PC-9 (cell line): ENCODE results near the gene TRUB2. TPM values are rescaled to one million over a fixed set of nuclear protein-coding genes. Genes with fewer than 3 reads are reported as not detected.
A peak's percentile ranks its signal among the peaks of the same experiment; 100 is the strongest.

Experiments used
- BruUV-seq: library from RNA; stranded (reverse); fragments of 400-500 nt; replicated peaks from 2 replicates; lab custom pipeline; 2021; lab: Mats Ljungman, UMichigan
- CTCF ChIA-PET: fragments of 300-600 bp; sonication (Branson Sonifier 250); formaldehyde crosslinking; loops from one replicate; lab custom pipeline; 2022; ENCODE audit warnings: antibody characterized with exemption; lab: Charles Lee
- POLR2A ChIA-PET: fragments of 300-600 bp; sonication (Branson Sonifier 250); formaldehyde crosslinking; loops from one replicate; lab custom pipeline; 2022; ENCODE audit warnings: antibody characterized with exemption; ENCODE audit not compliant: unreplicated experiment; lab: Charles Lee
- DNase-seq, 2 experiments: peaks; one replicate each; pipeline versions ENCODE4 v3.0.0 to v3.0.0-alpha.2; 2015 to 2022; ENCODE audit warnings: mixed read lengths in 1 of 2
- H2AFZ ChIP-seq: fragments of 200-600 bp; sonication (generic); 2 replicates; pipeline ENCODE4 v1.8.1; 2017; ENCODE audit warnings: antibody characterized with exemption
- H3F3A ChIP-seq: fragments of 200-600 bp; sonication (generic); 2 replicates; pipeline ENCODE4 v1.8.1; 2017; ENCODE audit warnings: antibody characterized with exemption, mild to moderate bottlenecking, low read depth; ENCODE audit not compliant: insufficient read depth
- H3K27ac ChIP-seq: fragments of 200-600 bp; sonication (generic); 2 replicates; pipeline ENCODE4 v1.6.1; 2016; ENCODE audit warnings: mixed run types
- H3K27me3 ChIP-seq: fragments of 200-600 bp; sonication (generic); 2 replicates; pipeline ENCODE4 v1.6.1; 2016; ENCODE audit warnings: low read depth, mixed run types; ENCODE audit not compliant: insufficient read depth
- H3K36me3 ChIP-seq: fragments of 200-600 bp; sonication (generic); 2 replicates; pipeline ENCODE4 v1.6.1; 2016; ENCODE audit warnings: low read depth, mixed run types
- H3K4me1 ChIP-seq: fragments of 200-600 bp; sonication (generic); replicated peaks from 2 replicates; pipeline ENCODE4 v1.6.1; 2016; ENCODE audit warnings: mixed run types; ENCODE audit not compliant: insufficient read depth
- H3K4me2 ChIP-seq: fragments of 200-600 bp; sonication (generic); 2 replicates; pipeline ENCODE4 v1.6.1; 2017; ENCODE audit warnings: mixed run types
- H3K4me3 ChIP-seq: fragments of 200-600 bp; sonication (generic); 2 replicates; pipeline ENCODE4 v1.6.1; 2016; ENCODE audit warnings: mixed run types
- H3K79me2 ChIP-seq: fragments of 200-600 bp; sonication (generic); 2 replicates; pipeline ENCODE4 v1.6.1; 2017; ENCODE audit warnings: low read depth, mixed run types
- H3K9me2 ChIP-seq: fragments of 200-600 bp; sonication (generic); 2 replicates; pipeline ENCODE4 v1.8.1; 2017; ENCODE audit warnings: mild to moderate bottlenecking; ENCODE audit not compliant: insufficient read depth
- H3K9me3 ChIP-seq: fragments of 200-600 bp; sonication (generic); 2 replicates; pipeline ENCODE4 v1.8.1; 2016; ENCODE audit warnings: low read depth; ENCODE audit not compliant: insufficient read depth
- H4K20me1 ChIP-seq: fragments of 200-600 bp; sonication (generic); 2 replicates; pipeline ENCODE4 v1.8.1; 2017; ENCODE audit not compliant: insufficient read depth
- CTCF ChIP-seq: fragments of 200-600 bp; sonication (generic); conservative IDR thresholded peaks from 2 replicates; pipeline ENCODE4 v1.6.1; 2017; ENCODE audit warnings: mixed run types, antibody characterized with exemption, mild to moderate bottlenecking, moderate library complexity
- EZH2 ChIP-seq: fragments of 200-600 bp; sonication (generic); IDR thresholded peaks from 2 replicates; pipeline ENCODE4 v1.8.0; 2017; ENCODE audit warnings: antibody characterized with exemption, low read depth
- intact Hi-C: fragments of 100-400 bp; cut with micrococcal nuclease; formaldehyde crosslinking; loops from one replicate; pipeline ENCODE4 v1.10.0; 2022; ENCODE audit not compliant: unreplicated experiment
- total RNA-seq: library from RNA; stranded (reverse); gene quantifications from 2 replicates; pipeline ENCODE4 v1.2.3, GENCODE V29; 2021

The TRUB2 gene
- total RNA-seq, 1 experiment from 2014 or later: 62.1 TPM

- Histone ChIP-seq H3K4me3 (no peak overlapping the region), H3K4me1 (peaks cover 9% of the 10 kb centered on the region; the same call in 1 of the 2 replicates), H3K27ac (no peak overlapping the region), H3K36me3 (0 out of 2 replicates have a peak, but pooled peaks cover 7% of the 10 kb centered on the region), H3K4me2 (no peak overlapping the region), H3K27me3 (no peaks in the 10 kb centered on the region), H3K9me2 (no peaks in the 10 kb centered on the region), H4K20me1 (no peaks in the 10 kb centered on the region), H3K9me3 (no peaks in the 10 kb centered on the region), H3K79me2 (peaks cover 13% of the 10 kb centered on the region), H3F3A (peaks cover 20% of the 10 kb centered on the region; the same call in 1 of the 2 replicates), H2AFZ (no peak overlapping the region)
- intact Hi-C loops: loop anchor here (5.0 kb wide), 4 partner anchors 66 to 216 kb away; partner anchors contain the start of genes CIZ1, GOLGA2, PTGES2 and SWI5
- BruUV-seq: no TSS peak
- ChIA-PET CTCF (no interaction called here), POLR2A (no interaction called here)
- TF ChIP-seq EZH2: no peak
- TF ChIP-seq CTCF: no peak
- DNase-seq: no peak
These were observed 20.9 kb upstream of the TRUB2 start for GRCh38 chr9:128342971-128343680.

GRCh38 chr9:128341435-128341849 lies 19.2 kb upstream of the TRUB2 start:
- Histone ChIP-seq H3F3A (peaks cover 28% of the 10 kb centered on the region), H3K79me2 (peaks cover 13% of the 10 kb centered on the region), H3K9me2 (no peaks in the 10 kb centered on the region), H3K27me3 (no peaks in the 10 kb centered on the region), H2AFZ (peak overlapping the region; percentile 69), H3K27ac (peak overlapping the region; percentile 21), H3K4me1 (peaks cover 9% of the 10 kb centered on the region; the same call in 1 of the 2 replicates), H3K36me3 (0 out of 2 replicates have a peak, but pooled peaks cover 7% of the 10 kb centered on the region), H3K4me3 (peak overlapping the region; percentile 85), H4K20me1 (no peaks in the 10 kb centered on the region), H3K9me3 (no peaks in the 10 kb centered on the region), H3K4me2 (peak overlapping the region; percentile 90)
- TSS peak; percentile 26 for BruUV-seq
- TF ChIP-seq EZH2: no peak
- peak; percentile 83 for TF ChIP-seq CTCF
- intact Hi-C loops: loop anchor here (1.0 to 5.0 kb wide), 6 partner anchors 19 to 214 kb away; partner anchors contain the start of genes CIZ1, COQ4, GOLGA2 and PTGES2
- DNase-seq: peak; percentile 64 to 81
- ChIA-PET POLR2A (interaction anchor here (0.6 to 0.7 kb wide), 3 partner anchors 45 to 183 kb away, joined by 3 to 7 read pairs (median 5); no protein-coding TSS in a partner anchor), CTCF (interaction anchor here (0.5 to 1.3 kb wide), 13 partner anchors 13 to 1414 kb away, joined by 3 to 14 read pairs (median 4); partner anchors contain the start of gene CERCAM)

- intact Hi-C loops: loop anchor here (1.0 to 5.0 kb wide), 8 partner anchors 12 to 214 kb away; partner anchors contain the start of genes CIZ1, COQ4, GOLGA2 and PTGES2
- TF ChIP-seq EZH2 (no peak), CTCF (no peak)
- Histone ChIP-seq H3F3A (peaks cover 32% of the 10 kb centered on the region), H3K4me3 (peak overlapping the region; percentile 85), H3K9me2 (no peaks in the 10 kb centered on the region), H3K4me2 (peak overlapping the region; percentile 90), H3K4me1 (peaks cover 9% of the 10 kb centered on the region; the same call in 1 of the 2 replicates), H3K36me3 (0 out of 2 replicates have a peak, but pooled peaks cover 5% of the 10 kb centered on the region), H3K27ac (peak overlapping the region; percentile 21), H2AFZ (peak overlapping the region; percentile 69), H3K79me2 (peaks cover 13% of the 10 kb centered on the region), H4K20me1 (no peaks in the 10 kb centered on the region), H3K27me3 (no peaks in the 10 kb centered on the region), H3K9me3 (no peaks in the 10 kb centered on the region)
- BruUV-seq: no TSS peak
- ChIA-PET CTCF (interaction anchor here (0.6 to 1.3 kb wide), 11 partner anchors 12 to 249 kb away, joined by 3 to 14 read pairs (median 4); partner anchors contain the start of gene CERCAM), POLR2A (interaction anchor here (0.5 to 0.6 kb wide), 3 partner anchors 36 to 183 kb away, joined by 3 to 9 read pairs (median 5); no protein-coding TSS in a partner anchor)
- DNase-seq: no peak
These were observed 18.6 kb upstream of the TRUB2 start for GRCh38 chr9:128340691-128341434.
